Liver (tissue), 9 donors: ENCODE measurements around the gene GFOD2. TPM values are rescaled to one million over a fixed set of nuclear protein-coding genes. Genes with fewer than 3 reads are reported as not detected.

Experiments used
- DNase-seq: peaks from one replicate; pipeline ENCODE4 v3.0.0-alpha.2; 2017; ENCODE audit warnings: low spot score
- H3K27ac ChIP-seq, 2 donors: one replicate each; pipeline ENCODE4 v1.7.0; 2013; ENCODE audit warnings: inconsistent platforms in 2 of 2, low read length in 2 of 2, control low read depth in 1 of 2, low read depth in 1 of 2, mild to moderate bottlenecking in 1 of 2
- H3K27me3 ChIP-seq, 4 donors: one replicate each; pipeline versions ENCODE4 v1.6.1 to v1.7.0; 2013; ENCODE audit warnings: low read length in 3 of 4, inconsistent platforms in 1 of 4, mild to moderate bottlenecking in 1 of 4, moderate library complexity in 1 of 4; ENCODE audit not compliant: control insufficient read depth in 4 of 4, insufficient read depth in 4 of 4
- H3K36me3 ChIP-seq, 4 donors: one replicate each; pipeline versions ENCODE4 v1.6.1 to v1.7.0; 2013; ENCODE audit warnings: low read length in 3 of 4, mild to moderate bottlenecking in 3 of 4, low read depth in 1 of 4, moderate library complexity in 1 of 4; ENCODE audit not compliant: control insufficient read depth in 4 of 4, insufficient read depth in 3 of 4
- H3K4me1 ChIP-seq, 4 donors: one replicate each; pipeline versions ENCODE4 v1.6.1 to v1.7.0; 2013; ENCODE audit warnings: low read length in 3 of 4, mild to moderate bottlenecking in 3 of 4, moderate library complexity in 1 of 4; ENCODE audit not compliant: control insufficient read depth in 4 of 4, insufficient read depth in 4 of 4
- H3K4me3 ChIP-seq, 3 donors: one replicate each; pipeline versions ENCODE4 v1.6.1 to v1.7.0; 2013; ENCODE audit warnings: low read length in 3 of 3, control low read depth in 1 of 3, low read depth in 1 of 3, mild to moderate bottlenecking in 1 of 3
- H3K9ac ChIP-seq, 2 donors: one replicate each; pipeline ENCODE4 v1.7.0; 2013; ENCODE audit warnings: low read length in 2 of 2, mild to moderate bottlenecking in 2 of 2, moderate library complexity in 2 of 2, control low read depth in 1 of 2, low read depth in 1 of 2
- H3K9me3 ChIP-seq, 4 donors: one replicate each; pipeline versions ENCODE4 v1.6.1 to v1.7.0; 2013; ENCODE audit warnings: low read length in 3 of 4; ENCODE audit not compliant: control insufficient read depth in 4 of 4
- ATF3 ChIP-seq: IDR thresholded peaks from 2 replicates; pipeline ENCODE4 v1.6.1; 2016; ENCODE audit warnings: antibody characterized with exemption
- CTCF ChIP-seq: fragments of 150-350 bp; IDR thresholded peaks from 2 replicates; pipeline ENCODE4 v1.5.1; 2017; ENCODE audit warnings: improper control_type of control experiment, low read depth, low read length; ENCODE audit not compliant: missing input control
- EGR1 ChIP-seq, 2 donors: IDR thresholded peaks; 2 replicates each; pipeline ENCODE4 v1.6.1; 2016 to 2018; ENCODE audit warnings: antibody characterized with exemption in 2 of 2, low read depth in 2 of 2
- FOXA2 ChIP-seq: IDR thresholded peaks from 2 replicates; pipeline ENCODE4 v1.6.1; 2016; ENCODE audit warnings: antibody characterized with exemption
- GABPA ChIP-seq, 2 donors: IDR thresholded peaks in 1 of 2; conservative IDR thresholded peaks in 1 of 2; 2 replicates each; pipeline ENCODE4 v1.6.1; 2016; ENCODE audit warnings: antibody characterized with exemption in 2 of 2, mild to moderate bottlenecking in 1 of 2, moderate library complexity in 1 of 2
- HNF4A ChIP-seq, 2 donors: conservative IDR thresholded peaks; 2 replicates each; pipeline ENCODE4 v1.6.1; 2016; ENCODE audit warnings: antibody characterized with exemption in 2 of 2, mild to moderate bottlenecking in 2 of 2
- HNF4G ChIP-seq: IDR thresholded peaks from 2 replicates; pipeline ENCODE4 v1.6.1; 2016; ENCODE audit warnings: antibody characterized with exemption
- JUND ChIP-seq, 2 donors: IDR thresholded peaks; 2 replicates each; pipeline ENCODE4 v1.6.1; 2016; ENCODE audit warnings: antibody characterized with exemption in 2 of 2
- MAX ChIP-seq: IDR thresholded peaks from 2 replicates; pipeline ENCODE4 v1.6.1; 2016; ENCODE audit warnings: antibody characterized with exemption
- NR2F2 ChIP-seq: IDR thresholded peaks from 2 replicates; pipeline ENCODE4 v1.6.1; 2016; ENCODE audit warnings: antibody characterized with exemption
- RAD21 ChIP-seq, 2 donors: IDR thresholded peaks; 2 replicates each; pipeline ENCODE4 v1.6.1; 2016; ENCODE audit warnings: antibody characterized with exemption in 2 of 2, mild to moderate bottlenecking in 2 of 2
- REST ChIP-seq: IDR thresholded peaks from 2 replicates; pipeline ENCODE4 v1.6.1; 2016; ENCODE audit warnings: antibody characterized with exemption, mild to moderate bottlenecking
- RXRA ChIP-seq, 2 donors: IDR thresholded peaks; 2 replicates each; pipeline ENCODE4 v1.6.1; 2017 to 2018; ENCODE audit warnings: antibody characterized with exemption in 2 of 2, mild to moderate bottlenecking in 1 of 2
- SP1 ChIP-seq: IDR thresholded peaks from 2 replicates; pipeline ENCODE4 v1.6.1; 2018; ENCODE audit warnings: antibody characterized with exemption, mild to moderate bottlenecking
- TAF1 ChIP-seq: conservative IDR thresholded peaks from 2 replicates; pipeline ENCODE4 v1.6.1; 2016; ENCODE audit warnings: antibody characterized with exemption, mild to moderate bottlenecking
- YY1 ChIP-seq: IDR thresholded peaks from 2 replicates; pipeline ENCODE4 v1.6.1; 2016; ENCODE audit warnings: antibody characterized with exemption, mild to moderate bottlenecking
- ZBTB33 ChIP-seq: IDR thresholded peaks from 2 replicates; pipeline ENCODE4 v1.6.1; 2016; ENCODE audit warnings: antibody characterized with exemption
- WGBS: extraction: QIAGEN DNeasy Blood & Tissue Kit; methylation state at CpG from one replicate; pipeline ENCODE4 v1.1.7; 2013; 5-methylcytosine and 5-hydroxymethylcytosine counted together
- polyA plus RNA-seq, 2 donors: library from polyadenylated mRNA; stranded (reverse) in 1 of 2; unstranded in 1 of 2; fragments of 200-250 nt in 1 of 2; fragments of >200 nt in 1 of 2; fragmentation: Nextera tagmentation in 1 of 2; extraction: Ambion mirVana in 1 of 2; gene quantifications; one replicate each; pipeline versions ENCODE4 v1.2.1 to v1.2.3, GENCODE V29; 2013 to 2015
- total RNA-seq, 2 donors: library from RNA; depleted of rRNA; stranded (reverse); fragments of >200 nt; gene quantifications; one replicate each; pipeline ENCODE4 v1.2.3, GENCODE V29; 2014
- donor health status: healthy.
- donor health status: healthy.
- donor health status: healthy.
- donor health status: healthy.
- donor health status: healthy.

Gene GFOD2
- total and polyA plus RNA-seq, 4 donors = 12.7 to 48.8 (median 28.9) TPM

- no peak for TF ChIP-seq RXRA (IDR thresholded peaks at IDR 0.05)
- TF ChIP-seq SP1 = no peak
- TF ChIP-seq GABPA (IDR thresholded peaks at IDR 0.05 in 1 of 2, conservative IDR thresholded peaks at IDR 0.05 in 1 of 2) = no peak
- TF ChIP-seq NR2F2 = no peak
- TF ChIP-seq HNF4G = no peak
These were observed 54.9 kb downstream of the GFOD2 start (continued) for GRCh38 chr16:67664258-67664657.

GRCh38 chr16:67663877-67664222 is 55.3 kb downstream of the GFOD2 start:
- Histone ChIP-seq H3K27ac (peak overlapping the region; percentile 58 to 71), H3K36me3 (no peaks in the 10 kb centered on the region), H3K4me3 (no peak overlapping the region), H3K9ac (no peak overlapping the region), H3K27me3 (no peaks in the 10 kb centered on the region), H3K4me1 (peaks cover 25 to 80% (median 60%) of the 10 kb centered on the region in 4 donors), H3K9me3 (no peaks in the 10 kb centered on the region)
- 88% methylated on average over 6 of the region's 6 CpGs for WGBS
- DNase-seq = no peak
- TF ChIP-seq FOXA2 (no peak), RAD21 (IDR thresholded peaks at IDR 0.05) (no peak), RXRA (IDR thresholded peaks at IDR 0.05) (no peak), NR2F2 (no peak), EGR1 (IDR thresholded peaks at IDR 0.05; ENCODE audit: low read depth in 2 of 2) (no peak), JUND (IDR thresholded peaks at IDR 0.05) (no peak), TAF1 (no peak), HNF4G (no peak), MAX (no peak), ATF3 (no peak), SP1 (no peak), ZBTB33 (no peak), YY1 (no peak), GABPA (IDR thresholded peaks at IDR 0.05 in 1 of 2, conservative IDR thresholded peaks at IDR 0.05 in 1 of 2) (no peak), HNF4A (conservative IDR thresholded peaks at IDR 0.05) (no peak)

- Histone ChIP-seq H3K4me1 (peaks cover 23 to 75% (median 56%) of the 10 kb centered on the region in 4 donors), H3K27ac (peak overlapping the region; percentile 58 to 71)
These were observed 55.8 kb downstream of the GFOD2 start for GRCh38 chr16:67663151-67663876.

More at GRCh38 chr16:67663151-67663876, 55.8 kb downstream of the GFOD2 start:
- no peaks in the 10 kb centered on the region for H3K27me3 ChIP-seq
- no peaks in the 10 kb centered on the region for H3K36me3 ChIP-seq
- H3K9ac ChIP-seq = peak overlapping the region in 1 of 2 donors; percentile 40
- H3K9me3 ChIP-seq = no peaks in the 10 kb centered on the region
- no peak for DNase-seq
- H3K4me3 ChIP-seq = no peak overlapping the region
- WGBS = 54% methylated on average over 25 of the region's 25 CpGs
- TF ChIP-seq RAD21 (IDR thresholded peaks at IDR 0.05) (peak in 1 of 2 donors; percentile 19), RXRA (IDR thresholded peaks at IDR 0.05) (peak; percentile 63 to 67), CTCF (peak; percentile 16), EGR1 (IDR thresholded peaks at IDR 0.05; ENCODE audit: low read depth in 2 of 2) (no peak), REST (no peak), SP1 (peak; percentile 60), HNF4G (no peak), HNF4A (conservative IDR thresholded peaks at IDR 0.05) (peak; percentile 80 to 86)
